Measurements from ENCODE around the gene STK16.
"Not testable (repeated sequence)": the region's sequence is repeated elsewhere in the genome, so short reads cannot be mapped to it uniquely, and the experiment has no call there.

The STK16 gene

GRCh38 chr2:219272356-219272755 lies 27.1 kb downstream of the STK16 start:
- no peak for DNase-seq

- DNase-seq = no peak
Measured at GRCh38 chr2:219272995-219273394, 27.7 kb downstream of the STK16 start.

GRCh38 chr2:219273937-219274336 lies 28.7 kb downstream of the STK16 start:
- DNase-seq = no peak

DNA sequence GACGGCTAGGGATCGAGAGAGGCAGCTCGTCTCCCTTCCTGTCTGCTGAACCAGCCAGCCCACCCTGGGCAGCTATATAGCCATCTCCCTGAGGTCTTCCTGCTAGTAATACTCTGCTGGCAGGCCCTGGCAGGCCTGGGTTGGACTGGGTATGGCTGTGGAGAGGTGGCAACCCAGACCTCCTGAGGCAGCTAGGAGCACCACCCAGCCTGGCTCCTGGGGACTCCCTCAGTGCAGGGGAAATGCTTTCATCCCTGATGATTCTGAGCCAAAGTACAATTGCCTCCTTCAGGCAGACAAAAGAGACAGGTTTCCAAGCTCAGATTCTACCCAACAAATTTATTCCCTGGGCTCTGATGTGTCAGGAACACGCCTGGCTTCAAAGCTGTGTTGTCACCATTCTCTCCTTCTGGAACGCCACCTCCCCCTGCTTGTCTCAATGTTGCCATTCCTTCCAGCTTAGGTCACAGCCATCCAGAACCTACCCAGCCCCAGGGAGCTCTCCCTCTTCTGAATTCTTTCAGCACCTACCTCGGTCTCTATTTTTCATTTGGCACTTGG lies 29.2 kb downstream of the STK16 start:
- DNase-seq = no peak

DNA sequence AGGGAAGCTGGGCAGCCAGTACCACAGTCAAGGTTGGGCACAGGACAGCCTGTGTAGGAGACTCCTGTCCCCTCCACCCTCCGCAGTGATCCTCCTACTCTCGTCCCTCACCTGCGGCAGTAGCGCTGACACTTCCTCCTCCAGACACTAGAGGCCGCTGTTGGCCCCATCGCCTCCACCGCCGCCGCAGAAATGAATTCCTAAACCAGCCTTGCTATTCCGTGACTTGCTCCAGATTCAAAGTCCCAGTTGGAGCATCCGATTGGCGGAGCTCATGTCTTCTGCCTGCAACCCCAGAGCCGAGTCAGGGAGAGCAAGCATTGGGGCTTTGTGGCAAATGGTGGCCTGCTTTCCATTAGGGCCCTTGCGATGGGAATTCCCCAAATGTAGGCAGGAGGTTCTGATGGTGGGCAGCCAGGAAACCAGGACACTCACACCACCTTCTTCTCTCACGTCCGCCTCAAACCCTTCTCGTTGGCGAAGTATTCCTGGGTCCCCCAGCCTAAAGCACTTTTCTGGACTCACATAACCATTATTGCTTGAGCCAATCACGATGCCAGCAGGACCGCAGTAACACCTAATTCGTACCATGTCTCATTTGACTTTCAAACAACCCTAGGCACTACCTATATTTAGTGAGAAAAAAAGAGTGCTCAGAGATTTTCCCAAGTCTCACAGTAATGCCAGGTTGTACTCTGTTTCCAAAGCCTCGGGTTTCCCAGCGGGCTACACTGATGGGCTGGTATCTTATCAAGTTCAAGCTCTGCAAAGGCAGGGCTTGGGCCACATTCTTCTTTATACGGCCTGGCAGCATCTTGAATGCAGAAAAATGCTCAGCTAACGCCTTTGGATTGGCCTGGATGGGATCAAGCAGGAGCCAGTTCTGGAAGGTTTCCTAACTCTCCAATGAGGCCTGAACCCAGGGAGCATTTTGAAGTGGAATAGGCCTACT lies 32.7 kb downstream of the STK16 start:
- peak; percentile 80 for DNase-seq

- no peak for DNase-seq
Measured at GRCh38 chr2:219278655-219279150, 33.4 kb downstream of the STK16 start.

GRCh38 chr2:219279151-219279915 lies 34.1 kb downstream of the STK16 start, which contains the start of gene DNAJB2:
Gene DNAJB2, plus strand, starts transcription at chr2:219279366. Its CDS starts 468 bp downstream, at chr2:219279834.
- DNase-seq = peak; percentile 99

DNA sequence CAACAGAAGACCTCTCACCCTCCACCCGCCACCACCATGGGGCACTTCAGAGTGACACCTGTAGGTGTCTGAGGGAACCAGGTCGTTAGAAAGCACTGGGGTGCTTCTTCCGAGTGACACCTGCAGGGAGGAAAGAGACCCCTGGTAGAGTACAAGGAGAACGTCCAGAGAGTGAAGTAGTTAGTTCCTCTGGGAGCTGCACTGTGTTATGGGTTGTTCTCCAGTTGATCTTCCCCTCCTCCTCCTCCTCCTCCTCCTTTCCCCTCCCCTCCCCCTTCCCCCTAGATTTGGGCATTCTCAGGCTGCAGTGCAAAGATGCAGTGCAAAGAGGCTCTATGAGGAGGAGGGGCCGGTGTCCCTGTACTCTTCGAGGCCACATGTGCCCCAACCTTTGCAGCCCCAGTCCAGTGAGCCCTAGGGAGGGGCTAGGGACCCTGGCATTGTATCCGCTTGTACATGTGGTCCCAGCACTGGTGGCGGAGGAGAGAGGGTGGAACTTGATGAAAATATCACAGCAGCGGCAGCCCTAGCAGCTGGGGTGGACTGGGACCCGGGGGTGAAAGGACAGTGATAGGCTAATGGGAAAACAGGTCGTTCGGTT lies 34.7 kb downstream of the STK16 start:
- peak; percentile 50 for DNase-seq

- DNase-seq = no peak
Measured at GRCh38 chr2:219280651-219281050, 35.4 kb downstream of the STK16 start.

DNA sequence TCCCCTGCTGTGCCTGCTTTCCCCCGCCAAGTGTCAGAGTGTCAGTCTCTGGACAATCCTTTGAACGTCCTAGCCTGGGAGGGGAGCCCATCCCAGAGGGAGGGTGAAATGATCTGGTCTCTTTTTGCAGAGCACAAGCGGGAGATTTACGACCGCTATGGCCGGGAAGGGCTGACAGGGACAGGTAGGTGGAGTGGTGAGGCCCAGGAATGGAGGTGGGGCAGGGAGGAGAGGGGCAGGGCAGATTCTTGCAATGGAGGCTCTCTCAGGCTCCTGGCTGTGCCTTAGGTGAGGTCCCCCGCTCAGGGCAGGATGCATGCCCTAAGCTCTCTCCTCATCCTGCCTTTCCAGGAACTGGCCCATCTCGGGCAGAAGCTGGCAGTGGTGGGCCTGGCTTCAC lies 36.3 kb downstream of the STK16 start:
- no peak for DNase-seq

DNA sequence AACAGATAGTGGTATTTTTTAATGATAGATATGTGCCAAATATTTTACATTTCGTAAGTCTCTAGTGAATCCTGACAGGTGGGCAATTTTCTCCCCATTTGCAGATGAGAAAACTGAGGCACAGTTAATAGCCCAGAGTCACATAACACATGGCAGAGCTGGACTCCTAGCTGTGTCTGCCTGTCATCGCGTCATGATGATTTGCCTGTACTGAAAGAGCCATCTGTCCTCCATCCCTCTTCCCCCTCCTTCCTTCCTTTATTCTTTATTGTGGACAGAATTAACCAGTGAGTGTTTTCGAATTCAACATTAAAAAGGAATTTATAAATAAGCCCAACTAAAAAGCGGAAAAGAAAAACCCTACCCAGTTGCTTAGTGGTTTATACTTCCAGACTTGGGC lies 37.1 kb downstream of the STK16 start:
- DNase-seq = no peak

- DNase-seq = no peak
Measured at GRCh38 chr2:219282943-219283581, 37.8 kb downstream of the STK16 start.

DNA sequence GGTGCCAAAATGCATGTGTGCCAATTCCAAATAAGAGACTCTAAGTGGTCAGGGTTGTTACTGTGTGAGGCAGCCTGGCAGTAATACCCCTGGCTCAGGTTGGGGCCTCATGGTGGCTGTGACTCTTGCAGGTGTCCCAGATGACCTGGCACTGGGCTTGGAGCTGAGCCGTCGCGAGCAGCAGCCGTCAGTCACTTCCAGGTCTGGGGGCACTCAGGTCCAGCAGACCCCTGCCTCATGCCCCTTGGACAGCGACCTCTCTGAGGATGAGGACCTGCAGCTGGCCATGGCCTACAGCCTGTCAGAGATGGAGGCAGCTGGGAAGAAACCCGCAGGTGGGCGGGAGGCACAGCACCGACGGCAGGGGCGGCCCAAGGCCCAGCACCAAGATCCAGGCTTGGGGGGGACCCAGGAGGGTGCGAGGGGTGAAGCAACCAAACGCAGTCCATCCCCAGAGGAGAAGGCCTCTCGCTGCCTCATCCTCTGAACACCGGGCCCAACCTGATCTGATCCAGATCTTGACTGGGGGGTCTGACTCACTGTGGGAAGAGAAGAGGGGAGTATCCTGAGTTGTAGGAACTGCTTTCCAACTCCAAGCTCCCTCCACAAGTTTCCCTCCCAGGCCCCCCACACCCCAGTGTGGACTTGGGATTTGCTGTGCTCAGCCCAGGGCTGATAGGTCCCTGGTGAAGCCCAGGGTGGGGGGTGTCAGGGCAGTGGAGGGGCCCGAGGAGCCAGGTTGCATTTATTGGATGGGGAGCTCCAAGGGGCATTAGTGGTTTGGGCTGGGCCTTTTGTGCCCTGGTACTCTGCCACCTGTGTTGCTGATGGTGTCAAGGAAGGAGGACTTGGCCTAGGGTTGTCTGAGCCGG lies 39.5 kb downstream of the STK16 start:
- no peak for DNase-seq

- no peak for DNase-seq
Measured at GRCh38 chr2:219285373-219285735, 40.1 kb downstream of the STK16 start.

DNA sequence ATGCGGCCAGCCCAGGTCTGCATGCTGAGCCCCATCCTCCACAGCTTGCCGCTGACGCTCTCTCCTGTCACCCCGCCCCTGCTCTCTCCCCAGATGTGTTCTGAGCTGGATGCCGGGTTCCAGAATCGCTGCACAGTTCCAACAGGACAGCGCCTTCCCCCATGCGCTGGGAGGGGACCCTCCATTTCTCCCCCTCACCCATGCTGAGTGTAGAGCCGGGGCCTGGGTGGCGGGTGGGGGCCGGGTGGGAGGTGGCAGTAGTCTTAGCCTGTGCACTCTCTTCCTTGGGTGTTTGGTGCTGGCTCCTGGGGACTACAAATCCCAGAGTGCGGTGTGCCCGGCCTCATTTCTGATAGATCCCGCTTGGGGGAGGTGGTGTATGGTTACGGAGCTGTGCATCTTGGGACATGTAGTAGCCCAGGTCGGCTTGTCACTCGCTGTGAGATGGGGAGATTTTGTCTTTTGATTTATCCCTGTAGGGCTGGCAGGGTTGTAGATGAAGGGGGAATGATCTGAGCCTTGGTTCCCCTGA lies 40.7 kb downstream of the STK16 start:
- DNase-seq = peak; percentile 61

DNA sequence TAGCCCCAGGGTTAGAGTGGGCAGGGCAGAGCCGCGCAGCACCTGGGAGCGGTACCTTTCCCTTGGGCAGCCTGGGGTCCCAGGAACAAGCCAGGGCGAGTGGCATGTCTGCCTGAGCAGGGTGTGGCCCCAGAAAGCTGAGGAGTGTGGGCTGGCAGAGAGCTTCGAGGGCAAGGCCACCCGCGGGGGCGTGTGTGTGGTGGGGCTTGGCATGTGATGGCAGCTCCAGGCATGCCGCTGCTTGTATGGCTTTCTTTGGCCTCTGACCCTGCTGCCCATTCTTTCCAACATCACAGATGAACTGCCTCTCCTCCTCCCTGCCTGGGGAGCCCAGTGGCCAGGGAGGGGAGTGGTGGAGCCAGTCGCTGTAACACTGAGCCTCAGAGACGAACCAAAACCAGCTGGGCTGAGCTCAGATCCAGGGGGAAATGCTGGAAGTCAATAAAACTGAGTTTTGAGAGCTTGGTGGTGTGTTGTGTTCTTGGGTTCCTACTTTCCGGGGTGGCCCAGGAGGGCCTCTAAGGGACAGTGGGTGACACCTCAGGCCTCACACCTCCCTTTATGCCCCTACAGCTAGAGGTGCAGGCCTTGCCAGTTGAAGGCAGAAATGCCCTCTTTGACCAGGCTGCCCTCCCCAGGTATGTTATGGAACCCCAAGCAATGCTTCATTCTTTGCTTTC lies 41.3 kb downstream of the STK16 start:
- peak; percentile 76 for DNase-seq

DNA sequence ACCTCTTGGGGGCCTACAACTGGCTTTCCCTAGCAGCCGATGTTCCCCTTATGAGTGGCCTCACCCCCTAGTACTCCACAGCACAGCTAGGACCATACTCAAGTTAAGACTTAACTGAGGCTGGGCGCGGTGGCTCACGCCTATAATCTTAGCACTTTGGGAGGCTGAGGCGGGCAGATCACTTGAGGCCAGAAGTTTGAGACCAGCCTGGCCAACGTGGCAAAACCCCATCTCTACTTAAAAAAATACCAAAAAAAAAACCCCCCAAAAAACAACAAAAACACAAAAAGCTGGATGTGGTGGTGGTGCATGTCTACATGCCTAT lies 41.8 kb downstream of the STK16 start:
- not testable (repeated sequence) for DNase-seq

- peak; percentile 68 for DNase-seq
Measured at GRCh38 chr2:219287580-219288265, 42.4 kb downstream of the STK16 start.

- DNase-seq = no peak
Measured at GRCh38 chr2:219289195-219289536, 43.9 kb downstream of the STK16 start.

Measured in hematopoietic multipotent progenitor cell treated with erythropoietin and hydrocortisone succinate and interleukin-3 and kit ligand, for 4 days (in vitro differentiated cells).